HEK293 (cell line): ENCODE results near the gene SHISAL2B.

Experiments used
- CTCF ChIP-seq: fragments of 450-650 bp; formaldehyde crosslinking; IDR thresholded peaks from 2 replicates; pipeline ENCODE4 v1.5.1; 2016; ENCODE audit warnings: missing biosample characterization, missing genetic modification characterization
- ZNF121 ChIP-seq: fragments of 450-650 bp; formaldehyde crosslinking; IDR thresholded peaks from 2 replicates; pipeline ENCODE4 v1.5.1; 2016; ENCODE audit warnings: missing biosample characterization, missing genetic modification characterization
- ZNF133 ChIP-seq: fragments of 450-650 bp; formaldehyde crosslinking; IDR thresholded peaks from 2 replicates; pipeline ENCODE4 v1.5.1; 2016; ENCODE audit warnings: missing biosample characterization, missing genetic modification characterization
- ZNF221 ChIP-seq: fragments of 450-650 bp; formaldehyde crosslinking; IDR thresholded peaks from 2 replicates; pipeline ENCODE4 v1.5.1; 2017; ENCODE audit warnings: missing biosample characterization, missing genetic modification characterization, borderline replicate concordance
- TF ChIP-seq, protein P1 (sequence below): fragments of 450-650 bp; formaldehyde crosslinking; conservative IDR thresholded peaks from 2 replicates; pipeline ENCODE4 v1.5.1; 2016; ENCODE audit warnings: low read depth, missing biosample characterization, missing genetic modification characterization

DNA sequence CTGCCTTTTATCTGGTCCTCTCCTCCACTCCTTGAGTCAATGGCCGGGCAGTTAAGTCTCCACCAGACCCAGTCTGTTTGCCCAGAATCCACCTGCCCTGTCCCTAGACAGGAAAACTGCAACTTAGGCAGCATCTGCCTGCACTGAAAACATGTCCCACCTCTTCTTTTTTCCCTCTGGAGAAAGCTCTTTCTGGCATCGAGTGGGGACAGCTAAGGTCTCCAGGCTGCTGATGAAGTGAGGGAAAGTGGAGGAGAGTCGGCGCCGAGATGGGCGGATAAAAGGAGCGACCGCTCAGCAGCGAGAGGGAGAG, 243 bp upstream of the SHISAL2B start:
- TF ChIP-seq ZNF221 (tag by site-specific recombination) (no peak), CTCF (tag by site-specific recombination) (no peak), ZNF121 (no peak), ZNF133 (no peak)
- TF ChIP-seq, protein P1, sequence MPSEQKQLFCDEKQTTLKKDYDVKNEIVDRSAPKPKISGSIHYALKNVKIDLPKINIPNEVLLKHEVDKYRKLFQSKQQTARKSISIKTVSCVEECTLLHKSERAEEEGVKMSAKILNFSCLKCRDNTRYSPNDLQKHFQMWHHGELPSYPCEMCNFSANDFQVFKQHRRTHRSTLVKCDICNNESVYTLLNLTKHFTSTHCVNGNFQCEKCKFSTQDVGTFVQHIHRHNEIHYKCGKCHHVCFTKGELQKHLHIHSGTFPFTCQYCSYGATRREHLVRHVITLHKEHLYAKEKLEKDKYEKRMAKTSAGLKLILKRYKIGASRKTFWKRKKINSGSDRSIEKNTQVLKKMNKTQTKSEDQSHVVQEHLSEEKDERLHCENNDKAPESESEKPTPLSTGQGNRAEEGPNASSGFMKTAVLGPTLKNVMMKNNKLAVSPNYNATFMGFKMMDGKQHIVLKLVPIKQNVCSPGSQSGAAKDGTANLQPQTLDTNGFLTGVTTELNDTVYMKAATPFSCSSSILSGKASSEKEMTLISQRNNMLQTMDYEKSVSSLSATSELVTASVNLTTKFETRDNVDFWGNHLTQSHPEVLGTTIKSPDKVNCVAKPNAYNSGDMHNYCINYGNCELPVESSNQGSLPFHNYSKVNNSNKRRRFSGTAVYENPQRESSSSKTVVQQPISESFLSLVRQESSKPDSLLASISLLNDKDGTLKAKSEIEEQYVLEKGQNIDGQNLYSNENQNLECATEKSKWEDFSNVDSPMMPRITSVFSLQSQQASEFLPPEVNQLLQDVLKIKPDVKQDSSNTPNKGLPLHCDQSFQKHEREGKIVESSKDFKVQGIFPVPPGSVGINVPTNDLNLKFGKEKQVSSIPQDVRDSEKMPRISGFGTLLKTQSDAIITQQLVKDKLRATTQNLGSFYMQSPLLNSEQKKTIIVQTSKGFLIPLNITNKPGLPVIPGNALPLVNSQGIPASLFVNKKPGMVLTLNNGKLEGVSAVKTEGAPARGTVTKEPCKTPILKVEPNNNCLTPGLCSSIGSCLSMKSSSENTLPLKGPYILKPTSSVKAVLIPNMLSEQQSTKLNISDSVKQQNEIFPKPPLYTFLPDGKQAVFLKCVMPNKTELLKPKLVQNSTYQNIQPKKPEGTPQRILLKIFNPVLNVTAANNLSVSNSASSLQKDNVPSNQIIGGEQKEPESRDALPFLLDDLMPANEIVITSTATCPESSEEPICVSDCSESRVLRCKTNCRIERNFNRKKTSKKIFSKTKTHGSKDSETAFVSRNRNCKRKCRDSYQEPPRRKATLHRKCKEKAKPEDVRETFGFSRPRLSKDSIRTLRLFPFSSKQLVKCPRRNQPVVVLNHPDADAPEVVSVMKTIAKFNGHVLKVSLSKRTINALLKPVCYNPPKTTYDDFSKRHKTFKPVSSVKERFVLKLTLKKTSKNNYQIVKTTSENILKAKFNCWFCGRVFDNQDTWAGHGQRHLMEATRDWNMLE (tag by site-specific recombination) = no peak
